Brain microvascular endothelial cell (primary cell): Measurements from ENCODE around the gene FIZ1.

ENCODE experiments used
- DNase-seq: peaks from one replicate; pipeline ENCODE4 v3.0.0-alpha.2; 2020
- H3K27ac ChIP-seq: fragments of 250-450 bp; sonication (Bioruptor Pico); 2 replicates; pipeline ENCODE4 v1.5.1; 2020; ENCODE audit warnings: mild to moderate bottlenecking, moderate library complexity
- H3K27me3 ChIP-seq: fragments of 250-450 bp; sonication (Bioruptor Pico); replicated peaks from 2 replicates; pipeline ENCODE4 v1.5.1; 2020; ENCODE audit warnings: mild to moderate bottlenecking
- H3K36me3 ChIP-seq: fragments of 250-450 bp; sonication (Bioruptor Pico); replicated peaks from 2 replicates; pipeline ENCODE4 v1.5.1; 2020; ENCODE audit warnings: mild to moderate bottlenecking
- H3K4me3 ChIP-seq: 2 replicates; pipeline ENCODE4 v1.5.1; 2011; ENCODE audit warnings: low read depth, mild to moderate bottlenecking, control low read depth, low read length, moderate library complexity
- CTCF ChIP-seq: IDR thresholded peaks from 2 replicates; pipeline ENCODE4 v1.5.1; 2011; ENCODE audit warnings: low read depth, mild to moderate bottlenecking, moderate library complexity, low read length, control low read depth, inconsistent platforms; ENCODE audit errors: missing control alignments
- in situ Hi-C: cut with HindIII; loops from 2 replicates; pipeline ENCODE4 v1.10.0; 2017; ENCODE audit warnings: low sequenced_read_pairs, low pct_ligation_motif_present

Gene FIZ1

GRCh38 chr19:55641426-55642152, 42.3 kb upstream of the FIZ1 start:
- in situ Hi-C loops, result no loop called here

GRCh38 chr19:55640577-55641425, 41.5 kb upstream of the FIZ1 start, which contains the start of gene ZNF580:
Gene ZNF580 (plus strand): TSS chr19:55641002. CDS start chr19:55642509, 1,507 bp downstream.
- Histone ChIP-seq H3K4me3 (peak within 1 kb of the TSS; percentile 80), H3K27ac (peak within 1 kb of the TSS; percentile 82), H3K27me3 (no peaks in the 10 kb centered on the region), H3K36me3 (peaks cover 8% of the 10 kb centered on the region)
- peak; percentile 75 for DNase-seq
- in situ Hi-C loops, result no loop called here
- TF ChIP-seq CTCF, result no peak

More at GRCh38 chr19:55641426-55642152, 42.3 kb upstream of the FIZ1 start:
- Histone ChIP-seq H3K27me3 (no peaks in the 10 kb centered on the region), H3K4me3 (peak overlapping the region; percentile 80), H3K27ac (peak overlapping the region; percentile 82), H3K36me3 (peaks cover 8% of the 10 kb centered on the region)
- TF ChIP-seq CTCF, result no peak
- DNase-seq, result no peak

- in situ Hi-C loops, result no loop called here
- Histone ChIP-seq H3K27ac (peak overlapping the region; percentile 82), H3K27me3 (no peaks in the 10 kb centered on the region), H3K4me3 (peak overlapping the region; percentile 80), H3K36me3 (peaks cover 3% of the 10 kb centered on the region)
- DNase-seq, result peak; percentile 53
- TF ChIP-seq CTCF, result peak; percentile 53
Measured at GRCh38 chr19:55640043-55640576, 40.8 kb upstream of the FIZ1 start.

GRCh38 chr19:55638864-55639359, 39.6 kb upstream of the FIZ1 start:
- H3K27ac ChIP-seq, result no peak overlapping the region
- DNase-seq, result no peak

GRCh38 chr19:55637534-55637933, 38.2 kb upstream of the FIZ1 start:
- H3K36me3 ChIP-seq, result no peaks in the 10 kb centered on the region
- no peaks in the 10 kb centered on the region for H3K27me3 ChIP-seq
- in situ Hi-C loops, result no loop called here
- no peak overlapping the region for H3K27ac ChIP-seq
- DNase-seq, result no peak
- no peak overlapping the region for H3K4me3 ChIP-seq
- no peak for TF ChIP-seq CTCF

More at GRCh38 chr19:55638864-55639359, 39.6 kb upstream of the FIZ1 start:
- peak; percentile 72 for TF ChIP-seq CTCF
- Histone ChIP-seq H3K27me3 (no peaks in the 10 kb centered on the region), H3K36me3 (no peaks in the 10 kb centered on the region), H3K4me3 (no peak overlapping the region)
- in situ Hi-C loops, result no loop called here
